HK-2 (cell line): ENCODE results near the gene FGD3.

Source experiments
- DNase-seq: peaks from one replicate; pipeline ENCODE4 v3.0.0-alpha.2; 2018; ENCODE audit not compliant: unreplicated experiment

Gene FGD3

DNA sequence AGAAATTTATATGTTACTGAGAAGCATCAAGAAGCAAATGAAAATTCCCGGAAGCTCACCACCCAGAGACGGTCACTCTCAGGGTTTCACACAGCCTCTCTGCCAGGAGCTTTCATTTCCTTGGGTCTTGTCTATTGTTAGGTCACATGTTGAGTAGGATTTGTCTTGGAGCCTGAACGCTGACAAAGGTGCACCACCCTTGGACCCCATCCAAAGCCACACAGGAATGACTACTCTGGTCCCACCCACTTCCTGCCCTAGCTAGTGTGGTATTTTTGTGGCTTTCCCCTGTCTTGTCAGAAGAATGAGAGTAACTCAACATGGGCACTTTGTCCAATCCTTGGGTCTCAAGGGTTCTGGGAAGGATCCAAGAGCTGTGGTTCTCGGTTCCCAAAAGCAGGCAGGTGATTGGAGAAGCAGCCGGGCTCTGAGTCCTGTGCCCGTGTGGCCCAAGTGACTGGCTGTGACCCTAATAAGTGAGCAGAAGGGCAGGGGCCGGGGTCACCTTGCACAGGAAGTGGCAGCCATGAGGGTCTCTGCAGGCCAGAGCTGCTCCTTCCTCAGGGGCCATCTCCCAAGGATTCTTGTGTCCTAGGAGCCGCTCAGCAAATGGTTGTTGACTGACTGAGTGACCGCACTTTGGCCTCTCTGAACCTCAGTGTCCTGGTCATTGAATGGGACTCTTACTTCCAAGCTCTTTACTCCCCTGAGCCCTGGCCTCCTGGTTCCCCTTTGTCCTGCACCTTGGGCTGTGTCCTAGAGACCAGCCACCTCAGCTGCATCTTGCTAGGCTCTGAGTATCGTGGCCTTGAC, 6.9 kb downstream of the FGD3 start:
- peak; percentile 65 for DNase-seq

DNA sequence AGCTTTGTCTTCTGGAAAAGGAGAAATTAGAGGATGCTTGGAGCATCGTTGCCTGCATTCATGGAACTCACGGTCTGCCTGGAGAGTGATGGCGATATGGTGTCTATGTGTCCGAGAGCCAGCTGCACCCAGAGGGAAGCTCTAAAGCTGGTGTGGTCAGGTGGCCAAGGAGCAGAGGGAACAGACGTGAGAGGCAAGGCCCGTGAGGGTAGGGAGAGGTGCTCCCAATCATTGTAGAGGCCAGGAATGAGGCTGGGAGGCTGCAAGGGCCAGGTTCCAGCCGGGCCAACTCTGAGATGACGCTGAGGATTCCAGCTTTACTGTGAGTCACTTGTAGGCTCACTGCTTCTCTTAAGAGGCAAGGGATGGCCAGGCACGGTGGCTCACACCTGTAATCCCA, 7.6 kb downstream of the FGD3 start:
- DNase-seq, result no peak

DNA sequence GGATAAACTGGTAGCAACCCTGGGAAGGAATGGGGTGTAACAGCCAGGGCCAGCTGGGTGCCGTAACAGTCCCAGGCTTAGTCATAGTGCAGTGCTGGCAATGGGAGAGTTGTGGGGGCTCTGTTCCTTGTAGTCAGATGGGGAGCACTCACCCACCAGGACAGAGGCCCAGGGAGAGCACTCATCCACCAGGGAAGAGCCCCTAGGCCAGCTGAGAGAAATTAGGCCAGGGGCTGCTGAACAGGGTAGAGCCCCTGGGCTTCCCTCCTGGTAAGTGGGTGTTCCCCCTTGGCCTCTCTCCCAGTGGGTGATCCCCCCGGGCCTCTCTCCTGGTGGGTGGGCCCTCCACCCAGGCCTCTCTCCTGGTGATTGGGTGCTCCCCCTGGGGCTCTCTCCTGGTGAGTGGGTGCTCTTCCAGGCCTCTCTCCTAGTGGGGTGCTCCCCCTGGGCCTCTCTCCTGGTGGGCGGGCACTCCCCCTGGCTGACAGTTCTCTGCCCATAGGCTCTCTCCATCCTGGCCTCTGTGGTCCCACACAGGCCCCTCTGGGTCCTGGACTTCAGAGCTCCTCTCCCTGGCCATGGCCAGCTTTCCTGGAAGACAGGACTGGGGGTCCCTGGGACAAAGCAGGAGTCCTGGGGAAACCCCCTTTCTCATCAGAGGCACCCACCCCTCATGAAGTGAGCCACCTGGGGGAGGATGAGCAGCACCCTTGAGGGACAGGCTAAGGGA, 13.4 kb downstream of the FGD3 start:
- no peak for DNase-seq

DNA sequence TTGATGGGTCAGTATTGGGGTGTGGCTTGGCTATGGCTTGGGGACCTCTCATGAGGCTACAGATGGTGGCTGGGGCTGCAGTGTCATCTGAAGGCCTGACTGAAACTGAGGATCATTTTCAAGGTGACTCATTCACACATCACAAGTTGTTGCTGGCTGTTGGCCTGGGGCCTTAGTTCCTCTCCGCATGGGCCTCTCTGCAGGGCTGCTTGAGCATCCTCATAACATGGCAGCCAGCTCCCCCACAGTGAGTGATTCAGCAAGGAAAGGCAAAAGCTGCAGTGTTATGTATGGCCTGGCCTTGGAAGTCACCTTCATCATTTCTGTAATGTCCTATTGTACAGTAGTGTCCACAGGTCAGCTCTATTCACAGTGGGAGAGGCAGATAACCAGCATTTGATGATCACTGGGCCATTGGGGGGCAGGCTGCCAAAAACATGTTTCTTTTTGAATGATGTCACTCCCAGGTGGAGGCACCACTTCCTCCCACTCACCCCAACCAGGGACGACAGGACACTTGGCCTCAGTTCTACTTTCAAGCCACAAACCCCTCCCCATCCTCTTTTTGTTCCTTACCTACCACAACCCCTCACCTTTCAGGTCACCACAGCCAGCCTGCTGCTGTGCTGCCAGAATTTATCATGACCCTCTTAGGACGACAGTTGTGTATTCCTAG, 14.4 kb downstream of the FGD3 start:
- no peak for DNase-seq

DNA sequence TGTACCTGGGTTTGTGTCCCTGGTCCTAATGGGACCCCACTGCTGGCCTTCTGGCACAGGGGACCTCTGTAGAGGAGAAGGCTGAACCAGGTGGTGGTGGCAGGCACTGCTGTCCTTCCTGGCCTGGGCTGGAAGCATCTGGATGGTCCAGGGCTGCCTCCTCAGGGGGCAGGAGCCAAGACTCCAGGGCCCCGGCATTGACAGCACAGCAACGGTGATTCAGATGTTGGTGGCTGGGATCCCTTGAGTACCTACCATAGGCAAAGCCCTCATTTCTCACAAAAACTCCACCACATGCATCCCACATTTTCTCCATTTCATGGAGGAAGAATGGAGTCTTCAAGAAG, 15.0 kb downstream of the FGD3 start:
- DNase-seq, result no peak

DNA sequence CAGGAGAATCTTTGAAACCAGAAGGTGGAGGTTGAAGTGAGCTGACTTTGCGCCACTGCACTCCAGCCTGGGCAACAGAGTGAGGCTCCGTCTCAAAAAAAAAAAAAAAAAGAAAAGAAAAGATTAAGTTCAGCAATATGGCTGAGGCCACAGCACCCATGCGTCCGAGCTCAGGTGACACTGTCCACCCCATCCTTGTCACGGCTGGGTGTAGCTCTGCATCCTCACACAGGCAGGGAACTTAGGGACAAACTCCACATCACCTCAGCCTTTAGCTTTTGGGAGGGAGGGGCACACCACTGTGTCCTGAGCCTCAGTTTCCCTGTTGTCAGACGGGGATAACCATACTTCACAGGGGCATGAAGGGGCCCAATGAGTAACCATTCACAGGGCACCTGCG, 15.5 kb downstream of the FGD3 start:
- DNase-seq, result no peak

DNA sequence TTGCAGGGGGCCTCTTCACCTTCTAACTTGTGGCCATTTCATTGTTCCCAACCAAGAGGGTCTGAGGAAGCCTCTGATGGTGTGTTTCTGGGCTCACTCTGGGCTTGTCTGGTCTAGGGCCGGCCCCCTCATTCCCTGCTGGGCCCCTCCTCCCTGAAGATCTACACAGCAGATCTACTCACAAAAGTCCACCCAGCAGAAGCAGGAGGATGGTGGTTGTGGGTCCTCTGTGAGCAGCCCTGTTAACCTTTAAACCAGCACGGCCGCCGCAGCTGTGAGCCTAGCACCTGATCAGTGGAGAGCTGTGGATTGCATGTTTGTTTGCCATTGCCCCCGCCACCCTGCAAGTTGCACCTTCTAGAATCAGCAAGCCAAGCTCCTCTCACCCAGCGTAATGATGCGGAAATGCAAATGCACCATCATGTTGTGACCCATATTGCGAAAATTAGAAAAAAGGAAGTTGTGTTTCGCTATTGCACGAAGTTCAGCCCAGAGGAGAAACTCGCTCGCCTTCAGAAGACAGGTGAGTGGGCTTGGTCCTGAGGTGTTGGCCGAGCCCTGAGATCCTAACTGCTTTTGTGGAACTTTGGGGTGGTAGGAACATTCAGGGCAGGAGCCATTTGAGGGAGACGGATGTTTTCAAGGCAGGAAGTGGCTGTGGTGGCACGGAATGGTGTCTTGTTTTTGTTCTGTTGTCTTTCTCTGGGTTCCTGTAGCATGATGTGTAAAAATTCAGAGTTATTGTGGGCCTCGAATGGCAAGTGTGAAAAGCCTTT, 16.7 kb downstream of the FGD3 start:
- DNase-seq, result no peak

DNA sequence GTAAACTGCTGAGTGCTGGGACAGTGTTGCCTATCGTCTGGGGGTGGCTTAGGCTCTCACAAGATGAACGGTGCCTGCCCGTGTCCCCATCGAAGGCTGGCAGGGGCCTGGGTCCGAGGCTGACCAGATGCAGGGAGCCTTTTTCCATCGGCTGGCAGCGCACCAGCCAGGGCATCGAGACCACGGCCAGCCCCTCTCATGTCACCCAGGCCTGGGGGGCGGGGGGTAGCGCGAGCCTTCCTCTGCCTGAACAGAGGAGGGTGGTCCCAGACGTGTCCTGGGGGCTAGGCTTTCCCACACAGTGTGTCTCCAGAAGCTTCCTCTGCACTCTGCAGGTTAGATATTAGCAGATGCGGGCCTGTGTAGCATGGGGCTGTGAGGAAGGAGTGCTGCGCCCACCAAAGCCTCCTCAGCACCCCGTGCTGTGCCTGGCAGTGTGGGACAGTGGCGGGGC, 17.3 kb downstream of the FGD3 start:
- DNase-seq, result no peak

DNA sequence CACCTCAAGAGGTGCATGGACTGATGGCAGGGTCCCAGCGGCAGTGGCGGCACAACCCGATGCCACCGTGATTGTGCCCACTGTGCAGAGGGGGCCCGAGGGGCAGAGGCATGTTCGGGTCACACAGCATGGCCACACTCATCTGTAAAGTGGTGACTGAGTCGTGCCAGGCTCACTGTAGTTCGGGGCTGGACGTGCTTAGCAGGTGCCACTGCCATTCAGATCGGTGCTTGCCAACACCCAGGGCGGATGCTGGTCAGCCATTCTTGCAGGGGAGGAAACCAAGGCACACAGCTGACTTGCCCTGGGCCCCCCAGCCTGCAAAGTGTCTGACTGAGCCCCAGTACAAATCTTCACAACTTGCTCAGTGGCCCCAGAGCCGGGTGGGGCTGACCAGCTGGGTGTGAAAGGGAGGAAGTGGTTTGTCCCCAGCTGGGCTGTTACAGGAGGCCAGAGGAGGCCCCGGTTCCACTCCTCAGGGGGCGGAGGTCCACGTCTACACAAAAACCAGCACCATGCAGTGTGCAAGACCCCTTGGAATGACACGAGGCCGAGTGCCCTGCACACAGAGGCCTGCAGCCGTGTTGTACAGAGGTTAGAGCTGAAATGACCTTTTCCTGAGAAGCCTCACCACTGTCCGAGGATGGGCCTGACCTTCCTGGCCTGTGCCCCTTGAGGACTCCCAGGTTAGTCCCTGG, 17.9 kb downstream of the FGD3 start:
- no peak for DNase-seq

DNA sequence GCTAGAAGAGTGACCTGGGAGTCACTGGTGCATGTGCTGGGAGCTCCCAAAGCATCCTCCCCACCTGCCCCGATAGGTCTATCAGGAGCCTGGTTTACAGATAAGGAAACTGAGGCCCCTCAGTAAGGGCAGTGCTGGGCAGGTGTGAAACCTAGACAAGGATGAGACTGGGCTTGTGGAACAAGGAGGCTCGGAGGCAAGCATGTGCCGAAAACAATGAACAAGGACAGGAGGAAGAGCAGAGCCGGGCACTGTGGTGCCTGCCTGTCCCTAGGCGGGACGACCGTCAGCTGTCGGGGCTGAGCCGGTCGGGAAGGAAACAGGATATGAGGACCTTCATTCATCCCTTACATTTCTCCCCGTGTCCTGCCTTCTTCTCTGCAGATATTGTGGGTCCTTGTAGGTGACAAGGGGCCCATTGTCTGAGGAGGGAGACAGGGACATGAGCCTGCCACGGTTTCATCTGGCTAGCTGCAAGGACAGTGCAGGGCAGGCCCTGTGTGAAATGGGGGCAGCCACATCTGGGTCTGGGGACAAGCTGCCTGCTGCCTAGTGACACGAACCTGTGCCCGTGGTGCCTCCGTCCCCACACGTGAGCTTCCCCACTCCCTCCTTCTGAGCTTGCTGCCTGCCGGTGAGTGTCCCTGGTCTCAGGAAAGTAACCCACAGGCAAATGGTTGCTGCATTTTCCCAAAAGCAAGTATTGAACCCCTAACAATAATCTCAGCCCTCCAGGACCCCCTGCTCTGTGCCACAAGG, 18.6 kb downstream of the FGD3 start:
- no peak for DNase-seq

DNA sequence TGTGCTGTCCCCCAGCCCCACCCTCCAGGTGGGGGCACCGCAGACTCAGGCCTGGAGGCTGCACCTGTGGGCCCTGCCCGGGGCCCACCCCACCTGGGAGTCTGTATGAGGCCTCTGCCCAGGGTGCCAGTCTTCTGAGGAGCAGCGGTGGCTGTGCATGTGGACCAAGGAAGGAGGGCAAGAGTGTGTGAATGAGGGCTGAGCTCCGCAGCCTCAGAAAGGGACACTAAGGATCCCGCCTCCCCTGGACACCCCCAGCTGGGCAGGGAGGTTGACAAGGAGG, 19.1 kb downstream of the FGD3 start:
- no peak for DNase-seq

DNA sequence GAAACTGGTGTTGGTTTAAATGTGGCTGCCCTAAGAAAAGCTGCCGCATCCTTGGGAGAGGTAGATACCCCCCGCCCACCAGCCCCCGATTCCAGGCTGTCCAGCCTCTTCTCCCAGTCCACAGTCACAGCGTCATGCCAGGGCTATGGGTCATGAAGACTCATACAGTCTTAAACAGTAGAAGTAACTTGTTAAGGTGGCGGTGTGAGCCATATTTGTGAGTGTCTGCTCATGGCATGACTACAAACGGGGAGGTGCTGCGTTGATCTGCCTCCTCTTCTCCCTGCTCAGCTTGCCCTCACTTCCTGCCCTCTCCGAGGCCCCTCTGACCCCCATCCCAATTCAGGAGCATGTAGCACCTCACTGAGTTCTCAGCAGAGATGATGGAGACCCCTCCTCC, 20.8 kb downstream of the FGD3 start:
- no peak for DNase-seq

DNA sequence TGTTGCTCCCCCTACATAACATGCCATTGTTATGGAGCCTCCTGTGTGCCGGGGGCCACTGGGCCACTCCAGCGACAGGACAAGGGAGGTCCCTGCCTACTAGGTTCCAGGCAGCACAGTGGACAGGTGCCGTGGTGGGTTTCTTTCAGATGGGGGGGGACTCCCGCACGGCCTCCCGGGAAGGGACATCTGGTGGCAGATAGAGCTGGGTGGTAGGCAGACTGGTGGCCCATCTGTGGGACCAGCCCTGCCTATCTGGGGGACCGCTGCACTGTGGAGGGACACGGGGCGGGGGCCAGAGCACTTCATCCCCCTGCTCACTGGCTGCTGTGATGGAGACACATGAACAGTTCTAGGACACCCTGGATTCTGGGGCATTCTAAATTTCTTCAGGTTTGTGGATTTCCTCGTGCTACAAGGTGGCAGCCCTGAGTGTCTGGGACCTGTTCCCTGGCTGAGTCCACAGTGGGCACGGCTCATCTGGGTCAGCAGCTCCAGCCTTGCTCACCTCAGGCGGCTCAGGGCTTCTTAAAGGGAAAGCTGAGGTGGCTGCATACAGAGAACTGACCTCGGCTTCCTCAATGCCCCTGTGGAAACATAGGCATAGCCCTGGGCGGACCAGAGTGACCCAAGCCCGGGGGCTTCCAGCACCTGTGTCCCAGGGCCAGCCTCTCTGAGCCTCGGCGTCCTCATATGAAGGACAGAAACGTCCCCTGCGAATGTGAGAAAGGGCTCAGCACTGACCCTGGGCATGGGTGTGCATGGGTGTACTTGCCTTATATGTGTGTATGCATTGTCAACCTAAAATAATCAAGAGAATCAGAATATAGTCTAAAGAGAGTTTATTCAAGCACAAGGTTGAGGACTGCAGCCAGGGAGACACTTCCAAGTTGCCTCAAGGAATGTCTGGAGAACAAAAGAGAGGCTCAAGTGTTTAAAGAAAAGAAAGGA, 22.5 kb downstream of the FGD3 start:
- DNase-seq, result no peak

DNA sequence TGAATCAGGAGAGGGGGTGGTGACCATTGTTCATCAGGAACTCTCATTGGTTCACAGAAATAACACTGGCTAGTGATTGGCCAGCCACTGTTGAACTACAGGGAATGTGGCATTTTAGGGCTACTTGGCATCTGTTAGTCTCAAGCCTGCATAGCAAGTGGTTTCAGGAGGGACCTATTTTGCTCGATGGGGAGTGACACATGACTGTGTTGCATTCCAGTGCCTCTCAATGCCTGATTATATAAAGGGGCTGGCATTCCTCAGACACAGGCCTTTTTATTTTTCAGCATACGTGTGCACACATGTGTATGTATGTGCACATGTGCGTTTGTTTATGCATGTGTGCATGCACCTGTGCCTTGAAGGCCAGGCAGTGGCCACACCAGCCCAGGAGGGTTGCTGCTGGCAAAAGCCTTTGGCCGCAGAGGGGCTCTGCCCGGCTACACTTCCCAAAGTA, 23.2 kb downstream of the FGD3 start:
- DNase-seq, result no peak

DNA sequence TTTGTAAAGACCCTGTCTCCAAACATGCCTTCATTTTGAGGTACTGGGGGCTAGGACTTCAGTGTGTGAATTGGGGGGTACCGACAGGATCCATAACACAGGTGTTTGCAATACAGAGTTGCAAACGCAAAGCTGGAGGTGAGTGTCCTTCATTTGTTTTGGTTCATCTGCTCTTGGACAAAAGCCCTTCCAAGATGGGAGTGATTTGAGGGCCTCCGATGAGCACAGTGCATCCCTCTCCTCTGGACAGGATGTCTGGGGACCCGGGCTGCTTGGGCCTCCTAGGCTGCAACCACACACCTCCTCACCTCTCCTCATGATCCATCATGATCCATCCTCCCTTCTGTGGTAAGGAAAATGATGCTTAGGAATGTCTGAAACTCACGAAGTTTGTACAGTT, 23.8 kb downstream of the FGD3 start:
- DNase-seq, result no peak

DNA sequence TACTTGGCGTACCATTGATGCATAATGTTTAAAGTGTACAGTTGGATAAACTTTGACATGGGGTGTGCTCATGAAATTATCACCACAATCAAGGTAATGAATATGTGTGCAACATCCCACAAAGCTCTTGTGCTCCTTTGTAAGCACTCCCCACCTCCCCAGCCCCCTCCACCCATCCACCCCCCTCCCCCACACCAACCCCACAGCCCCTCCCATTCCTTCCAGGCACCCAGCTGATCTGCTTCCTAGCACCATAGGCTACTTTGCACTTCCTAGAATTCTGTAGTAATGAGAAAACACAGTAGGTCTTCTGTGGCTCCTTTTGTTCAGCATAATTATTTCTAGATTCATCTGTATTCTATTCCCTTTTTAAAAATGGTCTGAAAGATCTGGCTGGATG, 24.5 kb downstream of the FGD3 start:
- no peak for DNase-seq

DNA sequence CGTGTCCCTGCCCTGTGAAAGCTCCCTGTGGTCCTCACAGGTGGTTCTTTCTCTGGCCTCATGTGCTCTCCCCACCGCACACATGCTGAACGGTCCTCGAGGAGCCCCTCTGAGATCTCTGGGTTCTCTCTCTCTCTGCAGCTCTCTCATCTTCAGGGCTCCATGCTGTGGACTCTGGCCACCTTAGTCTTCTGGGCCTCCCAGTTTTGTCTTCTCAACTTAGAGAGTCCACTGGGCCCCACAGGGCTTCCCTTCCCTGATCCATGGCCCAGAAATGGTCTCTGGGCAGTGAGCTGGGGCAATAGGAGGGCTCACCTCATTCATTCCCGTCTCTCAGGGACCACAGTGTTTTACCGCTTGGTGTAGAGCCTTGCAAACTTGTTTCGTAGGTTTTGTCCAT, 26.4 kb downstream of the FGD3 start:
- DNase-seq, result no peak

DNA sequence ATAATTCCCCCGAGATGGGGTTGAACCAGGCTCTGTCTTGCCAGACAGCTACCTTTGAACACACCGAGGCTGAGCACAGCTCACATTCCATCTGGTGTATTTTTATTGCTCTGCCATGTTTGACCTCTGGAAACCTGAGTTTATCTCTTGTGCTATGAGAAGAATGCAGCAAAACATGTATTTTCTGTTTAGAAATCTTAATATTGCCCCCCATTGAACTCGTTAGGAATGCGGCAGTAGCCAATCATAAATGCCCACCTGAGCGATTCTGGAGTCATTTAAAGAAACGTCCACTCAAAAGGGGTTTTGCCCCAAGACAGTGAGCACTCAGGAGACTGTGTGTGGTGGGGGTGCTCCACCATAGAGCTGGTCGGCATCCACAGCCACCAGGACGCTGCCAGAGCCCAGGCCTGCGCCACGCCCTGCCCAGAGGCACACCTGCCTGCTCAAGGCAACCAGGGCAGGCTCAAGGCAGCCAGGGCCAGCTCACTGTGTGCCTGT, 26.9 kb downstream of the FGD3 start:
- DNase-seq, result no peak
